CD4-positive, alpha-beta memory T cell (primary cell): ENCODE measurements around the gene IFNLR1. TPM values are rescaled to one million over a fixed set of nuclear protein-coding genes. Genes with fewer than 3 reads are reported as not detected.

Experiments used
- CTCF ChIA-PET: fragments of 350-600 bp; sonication (Branson Sonifier 250); formaldehyde crosslinking; loops from one replicate; lab custom pipeline; 2021; ENCODE audit warnings: inconsistent platforms; ENCODE audit not compliant: partially characterized antibody; lab: Charles Lee
- POLR2A ChIA-PET: fragments of 350-600 bp; sonication (Branson Sonifier 250); formaldehyde crosslinking; loops from one replicate; lab custom pipeline; 2021; ENCODE audit not compliant: partially characterized antibody; lab: Charles Lee
- DNase-seq, 5 donors: peaks; one replicate each; pipeline versions ENCODE4 v3.0.0 to v3.0.0-alpha.2; 2020 to 2022; ENCODE audit warnings: mixed read lengths in 1 of 5
- H3K27ac ChIP-seq: one replicate; pipeline ENCODE4 v1.7.0; 2013; ENCODE audit warnings: low read depth, low read length
- H3K27me3 ChIP-seq: 2 replicates; pipeline ENCODE4 v1.7.0; 2013; ENCODE audit warnings: mild to moderate bottlenecking, low read length, moderate library complexity; ENCODE audit not compliant: insufficient read depth
- H3K36me3 ChIP-seq: 2 replicates; pipeline ENCODE4 v1.7.0; 2013; ENCODE audit warnings: mild to moderate bottlenecking, low read length, moderate library complexity; ENCODE audit not compliant: insufficient read depth
- H3K4me1 ChIP-seq: 2 replicates; pipeline ENCODE4 v1.7.0; 2013; ENCODE audit warnings: mild to moderate bottlenecking, low read length, moderate library complexity; ENCODE audit not compliant: insufficient read depth
- H3K4me3 ChIP-seq, 2 donors: one replicate each; pipeline ENCODE4 v1.7.0; 2013; ENCODE audit warnings: low read length in 2 of 2, mild to moderate bottlenecking in 1 of 2
- H3K9me3 ChIP-seq, 2 donors: one replicate each; pipeline ENCODE4 v1.7.0; 2013; ENCODE audit warnings: low read length in 2 of 2, control low read depth in 1 of 2; ENCODE audit not compliant: control insufficient read depth in 1 of 2
- H3K27ac Mint-ChIP-seq, 7 donors: one replicate each; pipeline ENCODE4 v1.8.0; 2020 to 2021; ENCODE audit warnings: mixed read lengths in 7 of 7, mild to moderate bottlenecking in 6 of 7, inconsistent platforms in 3 of 7, moderate library complexity in 3 of 7
- H3K27me3 Mint-ChIP-seq, 2 donors: one replicate each; pipeline ENCODE4 v1.8.0; 2020 to 2021; ENCODE audit warnings: mixed read lengths in 2 of 2
- H3K36me3 Mint-ChIP-seq, 2 donors: one replicate each; pipeline ENCODE4 v1.8.0; 2020 to 2021; ENCODE audit warnings: mixed read lengths in 2 of 2, inconsistent platforms in 1 of 2, mild to moderate bottlenecking in 1 of 2
- H3K4me1 Mint-ChIP-seq, 4 donors: one replicate each; pipeline ENCODE4 v1.8.0; 2020 to 2021; ENCODE audit warnings: mixed read lengths in 4 of 4, mild to moderate bottlenecking in 1 of 4
- H3K4me3 Mint-ChIP-seq, 8 donors: one replicate each; pipeline ENCODE4 v1.8.0; 2020 to 2021; ENCODE audit warnings: mixed read lengths in 8 of 8, mild to moderate bottlenecking in 7 of 8, moderate library complexity in 6 of 8, inconsistent platforms in 3 of 8
- H3K9me3 Mint-ChIP-seq, 8 donors: one replicate each; pipeline ENCODE4 v1.8.0; 2020 to 2021; ENCODE audit warnings: mixed read lengths in 8 of 8, mild to moderate bottlenecking in 5 of 8, inconsistent platforms in 3 of 8, moderate library complexity in 1 of 8
- intact Hi-C: fragments of 100-400 bp; cut with micrococcal nuclease; formaldehyde crosslinking; loops from one replicate; pipeline ENCODE4 v1.15.1; 2023
- polyA plus RNA-seq, 2 donors: library from polyadenylated mRNA; unstranded; fragments of 300-500 nt; fragmentation: Illumina TruSeq; gene quantifications; one replicate each; pipeline ENCODE4 v1.2.3, GENCODE V29; 2021
- total RNA-seq, 2 experiments: library from RNA; stranded (reverse); gene quantifications; one replicate each; pipeline ENCODE4 v1.2.3, GENCODE V29; 2021

The IFNLR1 gene
- total and polyA plus RNA-seq, 4 experiments from 2014 or later = 0.88 to 4.5 (median 2.0) TPM

GRCh38 chr1:24224761-24225160, 37.7 kb upstream of the IFNLR1 start:
- intact Hi-C loops = no loop called here
- no peak overlapping the region for H3K4me3 Mint-ChIP-seq
- ChIA-PET POLR2A (no interaction called here), CTCF (no interaction called here)
- H3K27ac Mint-ChIP-seq = no peak overlapping the region
- H3K27me3 Mint-ChIP-seq = peaks cover 4 to 21% of the 10 kb centered on the region in 2 donors
- H3K9me3 ChIP-seq = no peaks in the 10 kb centered on the region
- H3K36me3 ChIP-seq = no peaks in the 10 kb centered on the region
- no peak overlapping the region for H3K4me3 ChIP-seq
- no peaks in the 10 kb centered on the region for H3K36me3 Mint-ChIP-seq
- no peak overlapping the region for H3K27ac ChIP-seq
- no peaks in the 10 kb centered on the region for H3K4me1 ChIP-seq
- H3K4me1 Mint-ChIP-seq = peaks cover 0 to 5% (median 2%) of the 10 kb centered on the region in 4 donors
- H3K9me3 Mint-ChIP-seq = peaks cover 0 to 2% (median 0%) of the 10 kb centered on the region in 8 donors
- no peak for DNase-seq
- no peaks in the 10 kb centered on the region for H3K27me3 ChIP-seq

- Histone ChIP-seq H3K27ac (no peak overlapping the region), H3K9me3 (no peaks in the 10 kb centered on the region), H3K4me1 (no peaks in the 10 kb centered on the region), H3K36me3 (no peaks in the 10 kb centered on the region), H3K4me3 (no peak overlapping the region), H3K27me3 (no peaks in the 10 kb centered on the region)
- ChIA-PET CTCF (no interaction called here), POLR2A (no interaction called here)
- H3K27me3 Mint-ChIP-seq = peaks cover 4 to 24% of the 10 kb centered on the region in 2 donors
- H3K27ac Mint-ChIP-seq = no peak overlapping the region
- intact Hi-C loops = no loop called here
- peaks cover 0 to 2% (median 0%) of the 10 kb centered on the region in 8 donors for H3K9me3 Mint-ChIP-seq
- no peak for DNase-seq
- H3K36me3 Mint-ChIP-seq = no peaks in the 10 kb centered on the region
- H3K4me1 Mint-ChIP-seq = peaks cover 0 to 5% (median 2%) of the 10 kb centered on the region in 4 donors
- H3K4me3 Mint-ChIP-seq = no peak overlapping the region
Observed at GRCh38 chr1:24224086-24224485, 37.0 kb upstream of the IFNLR1 start.

GRCh38 chr1:24222793-24223192, 35.7 kb upstream of the IFNLR1 start:
- Mint-ChIP-seq H3K27me3 (peaks cover 9 to 28% of the 10 kb centered on the region in 2 donors), H3K4me1 (peaks cover 0 to 3% (median under 1%) of the 10 kb centered on the region in 4 donors), H3K27ac (no peak overlapping the region), H3K9me3 (peaks cover 0 to 2% (median 0%) of the 10 kb centered on the region in 8 donors), H3K4me3 (no peak overlapping the region), H3K36me3 (no peaks in the 10 kb centered on the region)
- no peak overlapping the region for H3K4me3 ChIP-seq
- H3K9me3 ChIP-seq = no peaks in the 10 kb centered on the region
- no peaks in the 10 kb centered on the region for H3K36me3 ChIP-seq
- ChIA-PET CTCF (interaction anchor here (1.4 kb wide), 1 partner anchor 168 kb away, joined by 4 read pairs; no protein-coding TSS in a partner anchor), POLR2A (no interaction called here)
- H3K27me3 ChIP-seq = peaks cover 5% of the 10 kb centered on the region
- no peak for DNase-seq
- H3K27ac ChIP-seq = no peak overlapping the region
- intact Hi-C loops = no loop called here
- no peaks in the 10 kb centered on the region for H3K4me1 ChIP-seq

- ChIA-PET POLR2A (no interaction called here), CTCF (interaction anchor here (1.4 kb wide), 1 partner anchor 169 kb away, joined by 4 read pairs; no protein-coding TSS in a partner anchor)
- peaks cover 0 to 2% (median 0%) of the 10 kb centered on the region in 8 donors for H3K9me3 Mint-ChIP-seq
- peaks cover 0 to 3% (median under 1%) of the 10 kb centered on the region in 4 donors for H3K4me1 Mint-ChIP-seq
- no peaks in the 10 kb centered on the region for H3K4me1 ChIP-seq
- H3K36me3 ChIP-seq = no peaks in the 10 kb centered on the region
- no peak overlapping the region for H3K27ac ChIP-seq
- H3K9me3 ChIP-seq = no peaks in the 10 kb centered on the region
- peaks cover 7% of the 10 kb centered on the region for H3K27me3 ChIP-seq
- no peaks in the 10 kb centered on the region for H3K36me3 Mint-ChIP-seq
- peaks cover 9 to 28% of the 10 kb centered on the region in 2 donors for H3K27me3 Mint-ChIP-seq
- intact Hi-C loops = no loop called here
- H3K4me3 Mint-ChIP-seq = no peak overlapping the region
- peak overlapping the region in 1 of 7 donors; percentile 3 for H3K27ac Mint-ChIP-seq
- H3K4me3 ChIP-seq = no peak overlapping the region
- no peak for DNase-seq
Observed at GRCh38 chr1:24222008-24222605, 35.0 kb upstream of the IFNLR1 start.

- Mint-ChIP-seq H3K9me3 (no peaks in the 10 kb centered on the region), H3K27me3 (peaks cover 11 to 26% of the 10 kb centered on the region in 2 donors), H3K36me3 (no peaks in the 10 kb centered on the region), H3K4me1 (peaks cover 0 to 3% (median 0%) of the 10 kb centered on the region in 4 donors), H3K27ac (no peak overlapping the region), H3K4me3 (no peak overlapping the region)
- no peak overlapping the region for H3K4me3 ChIP-seq
- H3K9me3 ChIP-seq = no peaks in the 10 kb centered on the region
- POLR2A ChIA-PET = no interaction called here
- DNase-seq = no peak
- no peaks in the 10 kb centered on the region for H3K4me1 ChIP-seq
- intact Hi-C loops = no loop called here
- no peaks in the 10 kb centered on the region for H3K36me3 ChIP-seq
- CTCF ChIA-PET = interaction anchor here (0.7 kb wide), 1 partner anchor 18 kb away, joined by 3 read pairs; no protein-coding TSS in a partner anchor
- no peak overlapping the region for H3K27ac ChIP-seq
- H3K27me3 ChIP-seq = peaks cover 11% of the 10 kb centered on the region
Observed at GRCh38 chr1:24221246-24221645, 34.2 kb upstream of the IFNLR1 start.

DNA sequence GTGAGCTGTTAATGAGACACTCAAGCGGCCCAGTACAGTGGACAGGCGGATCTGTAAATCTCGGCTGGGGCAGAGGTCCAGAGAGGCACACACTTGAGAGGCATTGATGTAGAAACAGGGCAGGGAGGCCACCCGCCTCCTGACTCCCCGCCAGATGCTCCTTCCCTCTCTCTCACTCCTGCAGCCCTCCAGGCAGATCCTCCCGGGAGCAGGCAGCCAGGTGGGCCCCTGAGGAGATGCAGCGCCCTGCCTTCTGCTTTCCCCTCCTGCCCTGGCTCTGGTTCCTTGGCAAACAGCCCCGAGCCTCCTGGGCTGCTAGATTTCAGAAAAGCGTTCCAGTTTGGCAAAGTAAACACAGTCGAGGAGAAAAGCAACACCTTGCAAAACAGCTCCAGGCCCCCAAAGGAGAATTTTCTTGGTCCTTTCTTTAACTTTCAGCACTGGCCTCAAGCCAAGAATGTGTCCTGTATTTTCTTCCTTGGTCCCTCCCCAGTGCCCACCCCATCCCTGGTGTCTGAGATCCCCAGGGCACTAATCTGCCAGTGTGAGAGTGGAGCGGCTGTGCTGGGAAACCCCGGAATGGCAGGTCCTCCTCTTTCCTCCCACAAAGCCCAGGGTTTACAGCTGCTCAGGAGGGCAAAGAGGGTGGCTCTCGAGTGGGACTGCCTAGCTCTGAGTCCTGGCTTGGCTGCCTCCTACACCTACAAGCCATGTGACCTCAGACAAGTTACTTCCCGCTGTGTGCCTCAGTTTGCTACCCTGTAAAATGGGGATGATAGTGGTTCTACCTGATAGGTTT, 29.4 kb upstream of the IFNLR1 start:
- Mint-ChIP-seq H3K4me1 (peaks cover 0 to 3% (median 2%) of the 10 kb centered on the region in 4 donors), H3K9me3 (peaks cover 0 to 4% (median 0%) of the 10 kb centered on the region in 8 donors), H3K27me3 (peaks cover 16 to 20% of the 10 kb centered on the region in 2 donors), H3K36me3 (no peaks in the 10 kb centered on the region), H3K27ac (no peak overlapping the region), H3K4me3 (no peak overlapping the region)
- H3K9me3 ChIP-seq = peaks cover 0 to 9% of the 10 kb centered on the region in 2 donors
- intact Hi-C loops = no loop called here
- POLR2A ChIA-PET = no interaction called here
- H3K4me1 ChIP-seq = no peaks in the 10 kb centered on the region
- CTCF ChIA-PET = interaction anchor here (1.1 kb wide), 1 partner anchor 17 kb away, joined by 3 read pairs; no protein-coding TSS in a partner anchor
- H3K36me3 ChIP-seq = no peaks in the 10 kb centered on the region
- DNase-seq = no peak
- no peak overlapping the region for H3K27ac ChIP-seq
- H3K27me3 ChIP-seq = peaks cover 11% of the 10 kb centered on the region
- H3K4me3 ChIP-seq = no peak overlapping the region

GRCh38 chr1:24215226-24215814, 28.2 kb upstream of the IFNLR1 start:
- CTCF ChIA-PET = no interaction called here
- peaks cover 0 to 3% (median 2%) of the 10 kb centered on the region in 4 donors for H3K4me1 Mint-ChIP-seq

More at GRCh38 chr1:24215226-24215814, 28.2 kb upstream of the IFNLR1 start:
- H3K4me3 Mint-ChIP-seq = no peak overlapping the region
- intact Hi-C loops = no loop called here
- Histone ChIP-seq H3K4me3 (no peak overlapping the region), H3K27me3 (peaks cover 11% of the 10 kb centered on the region), H3K36me3 (no peaks in the 10 kb centered on the region), H3K27ac (no peak overlapping the region), H3K4me1 (no peaks in the 10 kb centered on the region), H3K9me3 (peaks cover 0 to 9% of the 10 kb centered on the region in 2 donors)
- peaks cover 0 to 4% (median 0%) of the 10 kb centered on the region in 8 donors for H3K9me3 Mint-ChIP-seq
- no peak for DNase-seq
- no peak overlapping the region for H3K27ac Mint-ChIP-seq
- H3K27me3 Mint-ChIP-seq = peaks cover 14 to 18% of the 10 kb centered on the region in 2 donors
- no peaks in the 10 kb centered on the region for H3K36me3 Mint-ChIP-seq
- POLR2A ChIA-PET = no interaction called here
